ENCODE results near the gene IDH3A. TPM values are rescaled to one million over a fixed set of nuclear protein-coding genes. Genes with fewer than 3 reads are reported as not detected.

The IDH3A gene
- total RNA-seq, 1 experiment from 2014 or later = 67.3 TPM

DNA sequence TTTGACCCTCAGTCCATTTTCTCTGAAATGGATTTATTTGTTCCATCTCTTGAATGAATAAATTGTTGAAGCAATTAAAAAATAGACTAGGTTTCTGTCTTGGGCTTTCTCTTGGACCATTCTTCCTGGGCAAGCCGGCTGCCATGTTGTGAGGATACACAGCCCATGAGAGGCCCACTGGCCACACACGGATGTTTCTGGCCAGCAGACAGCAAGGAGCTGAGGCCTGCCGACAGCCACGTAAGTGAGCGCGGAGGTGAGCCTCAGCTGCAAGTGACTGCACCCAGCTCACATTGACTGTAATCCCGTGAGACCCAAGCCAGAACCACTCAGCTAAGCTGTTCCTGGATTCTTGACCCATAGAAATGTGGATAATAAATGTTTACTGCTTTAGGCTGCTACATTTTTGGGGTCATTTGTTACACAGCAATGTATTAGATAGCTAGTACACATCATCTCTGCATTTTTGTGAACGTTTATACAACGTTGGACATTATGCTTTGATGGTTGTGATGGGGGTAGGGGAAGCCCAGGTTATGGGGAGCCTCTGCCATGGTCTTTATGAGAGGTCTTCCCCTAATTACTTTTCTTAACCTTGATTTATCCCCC lies 22.8 kb downstream of the IDH3A start:
- H3K9me3 ChIP-seq = no peaks in the 10 kb centered on the region
- intact Hi-C loops (cut with micrococcal nuclease; ENCODE audit: unreplicated experiment) = no loop called here
- H3K27me3 Mint-ChIP-seq (ENCODE audit: insufficient read depth, unreplicated experiment) = no peaks in the 10 kb centered on the region
- TF ChIP-seq, protein P1, sequence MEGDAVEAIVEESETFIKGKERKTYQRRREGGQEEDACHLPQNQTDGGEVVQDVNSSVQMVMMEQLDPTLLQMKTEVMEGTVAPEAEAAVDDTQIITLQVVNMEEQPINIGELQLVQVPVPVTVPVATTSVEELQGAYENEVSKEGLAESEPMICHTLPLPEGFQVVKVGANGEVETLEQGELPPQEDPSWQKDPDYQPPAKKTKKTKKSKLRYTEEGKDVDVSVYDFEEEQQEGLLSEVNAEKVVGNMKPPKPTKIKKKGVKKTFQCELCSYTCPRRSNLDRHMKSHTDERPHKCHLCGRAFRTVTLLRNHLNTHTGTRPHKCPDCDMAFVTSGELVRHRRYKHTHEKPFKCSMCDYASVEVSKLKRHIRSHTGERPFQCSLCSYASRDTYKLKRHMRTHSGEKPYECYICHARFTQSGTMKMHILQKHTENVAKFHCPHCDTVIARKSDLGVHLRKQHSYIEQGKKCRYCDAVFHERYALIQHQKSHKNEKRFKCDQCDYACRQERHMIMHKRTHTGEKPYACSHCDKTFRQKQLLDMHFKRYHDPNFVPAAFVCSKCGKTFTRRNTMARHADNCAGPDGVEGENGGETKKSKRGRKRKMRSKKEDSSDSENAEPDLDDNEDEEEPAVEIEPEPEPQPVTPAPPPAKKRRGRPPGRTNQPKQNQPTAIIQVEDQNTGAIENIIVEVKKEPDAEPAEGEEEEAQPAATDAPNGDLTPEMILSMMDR (IDR thresholded peaks at IDR 0.05; ENCODE audit: insufficient read depth in 1 of 2, low read depth in 1 of 2, low read length in 1 of 2, severe bottlenecking in 1 of 2, unreplicated experiment in 1 of 2) = no peak
- H3K36me3 Mint-ChIP-seq (ENCODE audit: insufficient read depth, unreplicated experiment) = peaks cover 14% of the 10 kb centered on the region
- H3K27ac Mint-ChIP-seq (ENCODE audit: unreplicated experiment) = no peak overlapping the region
- no peak for DNase-seq
- H3K4me3 ChIP-seq (ENCODE audit: low read depth, low read length) = no peak overlapping the region
- ChIA-PET CTCF (no interaction called here), POLR2A (no interaction called here)
- no peaks in the 10 kb centered on the region for H3K36me3 ChIP-seq (ENCODE audit: control insufficient read depth, insufficient read depth, low read length)
- H3K4me1 ChIP-seq = no peaks in the 10 kb centered on the region
- H3K9me3 Mint-ChIP-seq (ENCODE audit: unreplicated experiment) = no peaks in the 10 kb centered on the region
- H3K27me3 ChIP-seq (replicated peaks; ENCODE audit: control insufficient read depth, insufficient read depth, low read length) = no peaks in the 10 kb centered on the region
- H3K4me3 Mint-ChIP-seq (ENCODE audit: unreplicated experiment) = no peak overlapping the region
- H3K4me1 Mint-ChIP-seq (ENCODE audit: low read depth, unreplicated experiment) = no peaks in the 10 kb centered on the region
- no TSS peak for BruUV-seq (replicated peaks)

DNA sequence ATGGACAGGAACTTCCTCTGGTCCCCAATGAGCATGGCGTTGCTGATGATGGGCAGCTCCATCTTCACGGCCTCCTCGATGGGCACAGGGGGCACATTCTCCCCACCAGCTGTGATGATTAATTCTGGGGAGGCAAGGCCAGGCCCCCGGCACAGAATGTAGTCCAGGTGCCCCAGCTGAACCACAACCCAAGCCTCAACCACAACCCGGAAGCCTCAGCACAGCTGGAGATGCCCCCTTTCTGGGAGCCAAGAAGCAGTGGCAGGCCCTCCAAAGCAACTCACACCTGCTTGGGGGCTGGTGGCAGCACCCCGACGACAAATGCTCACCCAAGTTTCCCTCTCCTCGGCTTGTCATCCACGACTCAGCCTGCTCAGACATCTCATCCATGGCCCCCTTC lies 25.2 kb downstream of the IDH3A start:
- POLR2A ChIA-PET = no interaction called here
- BruUV-seq (replicated peaks) = no TSS peak
- intact Hi-C loops (cut with micrococcal nuclease; ENCODE audit: unreplicated experiment) = no loop called here
- Histone ChIP-seq H3K36me3 (ENCODE audit: control insufficient read depth, insufficient read depth, low read length) (no peaks in the 10 kb centered on the region), H3K9me3 (no peaks in the 10 kb centered on the region), H3K4me1 (no peaks in the 10 kb centered on the region), H3K27me3 (replicated peaks; ENCODE audit: control insufficient read depth, insufficient read depth, low read length) (no peaks in the 10 kb centered on the region), H3K4me3 (ENCODE audit: low read depth, low read length) (no peak overlapping the region)
- CTCF ChIA-PET = no interaction called here
- Mint-ChIP-seq H3K4me1 (ENCODE audit: low read depth, unreplicated experiment) (no peaks in the 10 kb centered on the region), H3K36me3 (ENCODE audit: insufficient read depth, unreplicated experiment) (peaks cover 6% of the 10 kb centered on the region), H3K27me3 (ENCODE audit: insufficient read depth, unreplicated experiment) (no peaks in the 10 kb centered on the region), H3K27ac (ENCODE audit: unreplicated experiment) (no peak overlapping the region), H3K4me3 (ENCODE audit: unreplicated experiment) (no peak overlapping the region), H3K9me3 (ENCODE audit: unreplicated experiment) (no peaks in the 10 kb centered on the region)
- no peak for DNase-seq
- TF ChIP-seq, protein P1 (IDR thresholded peaks at IDR 0.05; ENCODE audit: insufficient read depth in 1 of 2, low read depth in 1 of 2, low read length in 1 of 2, severe bottlenecking in 1 of 2, unreplicated experiment in 1 of 2) = no peak

DNA sequence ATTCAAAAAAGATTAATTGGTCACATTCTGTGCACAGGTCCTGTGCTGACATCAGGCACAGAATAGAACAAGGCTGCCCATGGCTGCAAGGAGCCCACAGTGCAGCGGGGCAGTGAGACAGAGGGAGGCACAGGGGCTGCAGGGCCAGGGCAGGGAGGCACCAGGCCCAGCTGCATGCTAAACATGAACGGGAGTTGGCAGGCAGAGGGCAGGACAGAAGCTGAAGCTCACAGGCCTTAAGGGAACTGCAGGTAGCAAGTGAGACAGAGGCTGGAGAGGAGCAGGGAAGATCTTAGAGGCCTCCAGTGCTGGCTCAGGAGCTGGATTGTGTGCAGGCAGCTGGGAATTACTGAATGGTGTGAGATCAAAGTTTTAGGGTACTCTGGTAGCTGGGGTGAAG lies 26.2 kb downstream of the IDH3A start:
- DNase-seq = no peak
- no peaks in the 10 kb centered on the region for H3K36me3 Mint-ChIP-seq (ENCODE audit: insufficient read depth, unreplicated experiment)
- H3K27ac Mint-ChIP-seq (ENCODE audit: unreplicated experiment) = no peak overlapping the region
- no peaks in the 10 kb centered on the region for H3K9me3 ChIP-seq
- H3K36me3 ChIP-seq (ENCODE audit: control insufficient read depth, insufficient read depth, low read length) = no peaks in the 10 kb centered on the region
- H3K27me3 Mint-ChIP-seq (ENCODE audit: insufficient read depth, unreplicated experiment) = no peaks in the 10 kb centered on the region
- BruUV-seq (replicated peaks) = no TSS peak
- H3K27me3 ChIP-seq (replicated peaks; ENCODE audit: control insufficient read depth, insufficient read depth, low read length) = no peaks in the 10 kb centered on the region
- H3K4me3 ChIP-seq (ENCODE audit: low read depth, low read length) = no peak overlapping the region
- POLR2A ChIA-PET = no interaction called here
- TF ChIP-seq, protein P1 (IDR thresholded peaks at IDR 0.05; ENCODE audit: insufficient read depth in 1 of 2, low read depth in 1 of 2, low read length in 1 of 2, severe bottlenecking in 1 of 2, unreplicated experiment in 1 of 2) = no peak
- intact Hi-C loops (cut with micrococcal nuclease; ENCODE audit: unreplicated experiment) = no loop called here
- H3K9me3 Mint-ChIP-seq (ENCODE audit: unreplicated experiment) = no peaks in the 10 kb centered on the region
- H3K4me3 Mint-ChIP-seq (ENCODE audit: unreplicated experiment) = no peak overlapping the region
- CTCF ChIA-PET = no interaction called here
- no peaks in the 10 kb centered on the region for H3K4me1 ChIP-seq
- H3K4me1 Mint-ChIP-seq (ENCODE audit: low read depth, unreplicated experiment) = no peaks in the 10 kb centered on the region
